Bronchial epithelial cell (primary cell): ENCODE measurements around the gene SUMO2. TPM values are rescaled to one million over a fixed set of nuclear protein-coding genes. Genes with fewer than 3 reads are reported as not detected.

ENCODE experiments used
- DNase-seq: peaks from one replicate; pipeline ENCODE4 v3.0.0-alpha.2; 2010; ENCODE audit warnings: low read depth
- FAIRE-seq: peaks from 2 replicates; lab custom pipeline; 2011; peaks lifted over from hg19 to GRCh38; lab: Jason Lieb, UNC
- H3K27me3 ChIP-seq: 2 replicates; pipeline ENCODE4 v1.5.1; 2011; ENCODE audit warnings: low read length; ENCODE audit not compliant: control insufficient read depth, insufficient read depth
- H3K36me3 ChIP-seq: 2 replicates; pipeline ENCODE4 v1.5.1; 2011; ENCODE audit warnings: low read length; ENCODE audit not compliant: control insufficient read depth, insufficient read depth
- H3K4me3 ChIP-seq: 2 replicates; pipeline ENCODE4 v1.5.1; 2011; ENCODE audit warnings: mild to moderate bottlenecking, low read depth, low read length, control low read depth
- total RNA-seq: library from RNA; depleted of rRNA; stranded (reverse); fragments of >200 nt; gene quantifications from 2 replicates; pipeline ENCODE4 v1.2.1, GENCODE V29; 2014
- TF ChIP-seq, protein P1 (sequence below): IDR thresholded peaks from 2 replicates; pipeline ENCODE4 v1.5.1; 2011; ENCODE audit warnings: mild to moderate bottlenecking, moderate library complexity, low read length, control low read depth, inconsistent platforms; ENCODE audit not compliant: insufficient read depth, severe bottlenecking

The SUMO2 gene
- total RNA-seq, 1 donor from 2014 or later, result 87.1 TPM

DNA sequence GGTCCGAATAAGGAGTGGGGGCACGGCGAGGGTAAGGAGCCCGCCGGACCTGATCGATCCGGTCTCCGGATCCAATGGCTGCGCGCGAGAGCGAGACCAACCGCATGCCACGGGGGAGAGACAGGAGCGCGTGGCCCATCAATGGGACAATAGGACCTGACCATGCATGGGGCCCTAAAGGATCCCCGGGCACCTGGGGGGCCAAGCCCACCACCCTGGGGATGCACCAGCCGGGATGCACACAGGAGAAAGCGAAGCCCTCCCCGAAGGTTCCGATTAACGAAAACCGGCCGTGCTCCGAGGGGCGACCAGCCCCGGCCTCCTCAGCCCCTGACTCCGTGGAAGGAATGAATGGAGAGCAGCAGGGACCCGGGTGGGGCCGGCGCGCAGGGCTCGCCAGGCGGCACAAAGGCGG lies 29.0 kb downstream of the SUMO2 start:
- TF ChIP-seq, protein P1, sequence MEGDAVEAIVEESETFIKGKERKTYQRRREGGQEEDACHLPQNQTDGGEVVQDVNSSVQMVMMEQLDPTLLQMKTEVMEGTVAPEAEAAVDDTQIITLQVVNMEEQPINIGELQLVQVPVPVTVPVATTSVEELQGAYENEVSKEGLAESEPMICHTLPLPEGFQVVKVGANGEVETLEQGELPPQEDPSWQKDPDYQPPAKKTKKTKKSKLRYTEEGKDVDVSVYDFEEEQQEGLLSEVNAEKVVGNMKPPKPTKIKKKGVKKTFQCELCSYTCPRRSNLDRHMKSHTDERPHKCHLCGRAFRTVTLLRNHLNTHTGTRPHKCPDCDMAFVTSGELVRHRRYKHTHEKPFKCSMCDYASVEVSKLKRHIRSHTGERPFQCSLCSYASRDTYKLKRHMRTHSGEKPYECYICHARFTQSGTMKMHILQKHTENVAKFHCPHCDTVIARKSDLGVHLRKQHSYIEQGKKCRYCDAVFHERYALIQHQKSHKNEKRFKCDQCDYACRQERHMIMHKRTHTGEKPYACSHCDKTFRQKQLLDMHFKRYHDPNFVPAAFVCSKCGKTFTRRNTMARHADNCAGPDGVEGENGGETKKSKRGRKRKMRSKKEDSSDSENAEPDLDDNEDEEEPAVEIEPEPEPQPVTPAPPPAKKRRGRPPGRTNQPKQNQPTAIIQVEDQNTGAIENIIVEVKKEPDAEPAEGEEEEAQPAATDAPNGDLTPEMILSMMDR, result no peak
- Histone ChIP-seq H3K27me3 (no peaks in the 10 kb centered on the region), H3K4me3 (peak overlapping the region; percentile 97), H3K36me3 (no peaks in the 10 kb centered on the region)
- no peak for FAIRE-seq
- no peak for DNase-seq

GRCh38 chr17:75152922-75153779 lies 29.6 kb downstream of the SUMO2 start:
- Histone ChIP-seq H3K4me3 (peak overlapping the region; percentile 97), H3K27me3 (no peaks in the 10 kb centered on the region), H3K36me3 (peaks cover 3% of the 10 kb centered on the region)
- no peak for FAIRE-seq
- TF ChIP-seq, protein P1, result no peak
- peak; percentile 38 for DNase-seq

DNA sequence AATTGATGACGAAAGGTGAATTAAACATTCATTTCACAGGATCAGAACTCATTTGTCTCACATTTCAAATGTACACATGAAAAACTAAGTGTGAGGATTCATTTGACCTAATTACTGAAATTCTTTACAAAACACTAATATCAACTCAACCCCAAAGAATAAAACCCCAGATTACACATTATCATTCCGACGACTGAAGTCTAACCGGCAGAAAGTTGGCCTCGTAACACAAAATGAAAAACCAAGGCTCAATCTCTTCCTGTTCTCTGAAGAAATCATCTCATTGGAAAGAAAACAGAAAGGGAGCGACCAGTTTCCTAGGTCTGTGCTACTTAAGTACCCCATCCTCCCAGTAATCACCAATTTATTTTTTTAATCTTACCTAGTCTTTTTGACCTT lies 30.2 kb downstream of the SUMO2 start:
- FAIRE-seq (no peak), DNase-seq (no peak)
- TF ChIP-seq, protein P1, result no peak
- H3K27me3 ChIP-seq, result no peaks in the 10 kb centered on the region
- peak overlapping the region; percentile 97 for H3K4me3 ChIP-seq
- peaks cover 6% of the 10 kb centered on the region for H3K36me3 ChIP-seq

DNA sequence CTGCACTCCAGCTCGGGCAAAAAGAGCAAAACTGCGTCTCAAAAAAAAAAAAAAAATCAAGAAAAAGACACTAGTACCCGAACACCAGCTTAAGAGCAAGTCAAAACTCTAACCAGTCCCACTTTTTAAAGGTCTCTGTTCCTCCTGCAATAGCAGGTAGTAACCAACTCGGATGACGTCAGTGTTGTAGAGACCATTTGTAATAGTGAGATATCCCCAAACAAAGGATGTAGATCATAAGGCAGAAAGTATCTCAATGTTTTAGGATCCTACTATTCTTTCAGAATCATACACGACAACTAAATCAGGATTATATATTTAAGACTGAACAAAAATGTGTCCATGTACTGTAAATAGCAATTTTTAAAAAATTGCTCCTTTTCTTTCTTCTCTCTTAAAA lies 30.8 kb downstream of the SUMO2 start:
- H3K36me3 ChIP-seq, result peaks cover 10% of the 10 kb centered on the region
- no peak overlapping the region for H3K4me3 ChIP-seq
- FAIRE-seq (no peak), DNase-seq (no peak)
- TF ChIP-seq, protein P1, result no peak
- H3K27me3 ChIP-seq, result no peaks in the 10 kb centered on the region

DNA sequence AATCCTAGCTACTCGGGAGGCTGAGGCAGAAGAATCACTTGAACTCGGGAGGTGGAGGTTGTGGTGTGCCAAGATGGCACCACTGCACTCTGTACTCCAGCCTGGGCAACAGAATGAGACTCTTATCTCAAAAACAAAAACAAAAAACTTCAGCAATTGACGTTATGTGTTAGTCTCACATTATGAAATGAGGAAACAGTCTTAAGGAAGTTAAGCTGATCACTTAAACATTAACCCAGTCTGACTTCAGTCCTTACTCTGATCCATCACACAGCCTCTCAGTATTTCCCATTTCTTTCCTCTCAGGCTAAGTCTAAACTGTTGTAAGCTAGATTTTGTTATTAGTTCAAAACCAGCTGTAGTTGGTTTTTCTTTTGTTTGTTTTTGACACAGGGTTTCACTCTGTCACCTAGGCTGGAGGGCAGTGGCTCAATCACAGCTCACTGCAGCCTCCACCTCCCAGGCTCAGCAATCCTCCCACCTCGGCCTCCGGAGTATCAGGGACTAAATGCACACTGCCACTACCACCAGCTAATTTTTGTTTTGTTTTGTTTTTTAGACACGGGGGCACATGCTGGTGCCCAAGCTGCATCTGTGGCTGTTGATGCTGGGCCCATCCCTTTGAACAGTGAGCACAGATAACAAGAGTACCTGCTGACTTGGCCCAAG lies 34.7 kb downstream of the SUMO2 start:
- FAIRE-seq (no peak), DNase-seq (no peak)
- H3K27me3 ChIP-seq, result no peaks in the 10 kb centered on the region
- H3K36me3 ChIP-seq, result peaks cover 22% of the 10 kb centered on the region
- TF ChIP-seq, protein P1, result no peak
- H3K4me3 ChIP-seq, result no peak overlapping the region
